OCI-LY7 (cell line): Measurements from ENCODE around the gene BSDC1. TPM values are rescaled to one million over a fixed set of nuclear protein-coding genes. Genes with fewer than 3 reads are reported as not detected.
"Not testable (repeated sequence)": the region's sequence is repeated elsewhere in the genome, so short reads cannot be mapped to it uniquely, and the experiment has no call there.

Source experiments
- BruUV-seq: library from RNA; stranded (reverse); fragments of 400-500 nt; replicated peaks from 2 replicates; lab custom pipeline; 2021; lab: Mats Ljungman, UMichigan
- CTCF ChIA-PET: fragments of 300-600 bp; sonication (Branson Sonifier 250); formaldehyde crosslinking; loops from one replicate; lab custom pipeline; 2022; ENCODE audit warnings: antibody characterized with exemption; ENCODE audit not compliant: unreplicated experiment; lab: Charles Lee
- POLR2A ChIA-PET: fragments of 300-600 bp; sonication (Branson Sonifier 250); formaldehyde crosslinking; loops from one replicate; lab custom pipeline; 2022; ENCODE audit warnings: antibody characterized with exemption; lab: Charles Lee
- DNase-seq: peaks from one replicate; pipeline ENCODE4 v3.0.0-alpha.2; 2015; ENCODE audit warnings: low spot score
- H2AFZ ChIP-seq: fragments of 200-600 bp; sonication (generic), shearing (Covaris generic); 2 replicates; pipeline ENCODE4 v1.6.1; 2014; ENCODE audit warnings: mild to moderate bottlenecking, antibody characterized with exemption, low read length, moderate library complexity
- H3K27ac ChIP-seq: fragments of 200-600 bp; sonication (generic); 2 replicates; pipeline ENCODE4 v1.5.1; 2014; ENCODE audit warnings: mixed run types, low read depth, mild to moderate bottlenecking, moderate library complexity, low read length, inconsistent platforms; ENCODE audit not compliant: poor library complexity, severe bottlenecking
- H3K36me3 ChIP-seq: fragments of 200-600 bp; sonication (generic); 2 replicates; pipeline ENCODE4 v1.6.1; 2014; ENCODE audit warnings: mild to moderate bottlenecking, antibody characterized with exemption, low read length, moderate library complexity, mixed read lengths; ENCODE audit not compliant: insufficient read depth
- H3K4me1 ChIP-seq: fragments of 200-600 bp; sonication (generic); 2 replicates; pipeline ENCODE4 v1.5.1; 2014; ENCODE audit warnings: mild to moderate bottlenecking, low read length; ENCODE audit not compliant: insufficient read depth, poor library complexity, severe bottlenecking
- H3K4me2 ChIP-seq: fragments of 200-600 bp; sonication (generic); 2 replicates; pipeline ENCODE4 v1.6.1; 2014; ENCODE audit warnings: mild to moderate bottlenecking, low read length
- H3K4me3 ChIP-seq: fragments of 200-600 bp; sonication (generic); 2 replicates; pipeline ENCODE4 v1.5.1; 2014; ENCODE audit warnings: mild to moderate bottlenecking, low read depth, low read length; ENCODE audit not compliant: poor library complexity, severe bottlenecking
- H3K79me2 ChIP-seq: fragments of 200-600 bp; sonication (generic); 2 replicates; pipeline ENCODE4 v1.6.1; 2016; ENCODE audit warnings: low read depth, mild to moderate bottlenecking, low read length, moderate library complexity, mixed read lengths; ENCODE audit not compliant: insufficient read depth
- H3K9me2 ChIP-seq: fragments of 200-600 bp; sonication (generic); 2 replicates; pipeline ENCODE4 v1.6.1; 2016; ENCODE audit warnings: mild to moderate bottlenecking, low read length, mixed read lengths; ENCODE audit not compliant: insufficient read depth
- H3K9me3 ChIP-seq: fragments of 200-600 bp; sonication (generic); 2 replicates; pipeline ENCODE4 v1.6.1; 2014; ENCODE audit warnings: mild to moderate bottlenecking, mixed run types, low read length, mixed read lengths
- H4K20me1 ChIP-seq: fragments of 200-600 bp; sonication (generic); 2 replicates; pipeline ENCODE4 v1.6.1; 2014; ENCODE audit warnings: mild to moderate bottlenecking, antibody characterized with exemption, low read length, moderate library complexity, mixed read lengths; ENCODE audit not compliant: insufficient read depth
- EZH2phosphoT487 ChIP-seq: fragments of 200-600 bp; sonication (generic); IDR thresholded peaks from 2 replicates; pipeline ENCODE4 v1.6.1; 2018; ENCODE audit warnings: low read depth, borderline replicate concordance, mild to moderate bottlenecking, mixed run types, antibody characterized with exemption, low read length, moderate library complexity, mixed read lengths
- intact Hi-C: fragments of 100-400 bp; cut with micrococcal nuclease; formaldehyde crosslinking; loops from one replicate; pipeline ENCODE4 v1.10.0; 2022; ENCODE audit not compliant: unreplicated experiment
- total RNA-seq, 2 experiments: library from RNA; depleted of rRNA in 1 of 2; stranded (reverse); fragments of >200 nt in 1 of 2; shearing (Covaris generic) in 1 of 2; gene quantifications; 2 replicates each; pipeline ENCODE4 v1.2.3, GENCODE V29; 2014 to 2022
- TF ChIP-seq, protein P1 (sequence below): fragments of 200-600 bp; sonication (generic); conservative IDR thresholded peaks from 2 replicates; pipeline ENCODE4 v1.5.1; 2014; ENCODE audit warnings: mild to moderate bottlenecking, antibody characterized with exemption, low read length, moderate library complexity, mixed read lengths

BSDC1 gene
- total RNA-seq, 2 experiments from 2014 or later, result 29.6 to 41.8 TPM

GRCh38 chr1:32357614-32358013, 36.6 kb downstream of the BSDC1 start:
- no peaks in the 10 kb centered on the region for H3K9me3 ChIP-seq
- no peak overlapping the region for H3K4me2 ChIP-seq
- no peak for TF ChIP-seq EZH2phosphoT487
- TF ChIP-seq, protein P1, sequence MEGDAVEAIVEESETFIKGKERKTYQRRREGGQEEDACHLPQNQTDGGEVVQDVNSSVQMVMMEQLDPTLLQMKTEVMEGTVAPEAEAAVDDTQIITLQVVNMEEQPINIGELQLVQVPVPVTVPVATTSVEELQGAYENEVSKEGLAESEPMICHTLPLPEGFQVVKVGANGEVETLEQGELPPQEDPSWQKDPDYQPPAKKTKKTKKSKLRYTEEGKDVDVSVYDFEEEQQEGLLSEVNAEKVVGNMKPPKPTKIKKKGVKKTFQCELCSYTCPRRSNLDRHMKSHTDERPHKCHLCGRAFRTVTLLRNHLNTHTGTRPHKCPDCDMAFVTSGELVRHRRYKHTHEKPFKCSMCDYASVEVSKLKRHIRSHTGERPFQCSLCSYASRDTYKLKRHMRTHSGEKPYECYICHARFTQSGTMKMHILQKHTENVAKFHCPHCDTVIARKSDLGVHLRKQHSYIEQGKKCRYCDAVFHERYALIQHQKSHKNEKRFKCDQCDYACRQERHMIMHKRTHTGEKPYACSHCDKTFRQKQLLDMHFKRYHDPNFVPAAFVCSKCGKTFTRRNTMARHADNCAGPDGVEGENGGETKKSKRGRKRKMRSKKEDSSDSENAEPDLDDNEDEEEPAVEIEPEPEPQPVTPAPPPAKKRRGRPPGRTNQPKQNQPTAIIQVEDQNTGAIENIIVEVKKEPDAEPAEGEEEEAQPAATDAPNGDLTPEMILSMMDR, result no peak
- intact Hi-C loops, result no loop called here
- H3K4me1 ChIP-seq, result peaks cover 27% of the 10 kb centered on the region
- ChIA-PET POLR2A (no interaction called here), CTCF (no interaction called here)
- H3K36me3 ChIP-seq, result no peaks in the 10 kb centered on the region
- H3K27ac ChIP-seq, result no peak overlapping the region
- H3K79me2 ChIP-seq, result no peaks in the 10 kb centered on the region
- no peak for DNase-seq
- no peak overlapping the region for H2AFZ ChIP-seq
- H3K9me2 ChIP-seq, result no peaks in the 10 kb centered on the region
- H3K4me3 ChIP-seq, result no peak overlapping the region
- BruUV-seq, result no TSS peak
- H4K20me1 ChIP-seq, result no peaks in the 10 kb centered on the region

GRCh38 chr1:32356478-32356877, 37.8 kb downstream of the BSDC1 start:
- Histone ChIP-seq H4K20me1 (no peaks in the 10 kb centered on the region), H3K9me3 (no peaks in the 10 kb centered on the region), H3K79me2 (no peaks in the 10 kb centered on the region), H3K4me1 (peaks cover 38% of the 10 kb centered on the region), H2AFZ (no peak overlapping the region), H3K4me3 (no peak overlapping the region), H3K4me2 (no peak overlapping the region), H3K9me2 (no peaks in the 10 kb centered on the region), H3K36me3 (no peaks in the 10 kb centered on the region), H3K27ac (no peak overlapping the region)
- BruUV-seq, result no TSS peak
- no peak for DNase-seq
- intact Hi-C loops, result no loop called here
- ChIA-PET POLR2A (no interaction called here), CTCF (no interaction called here)
- TF ChIP-seq, protein P1, result no peak
- TF ChIP-seq EZH2phosphoT487, result no peak

GRCh38 chr1:32355778-32356177, 38.5 kb downstream of the BSDC1 start:
- CTCF ChIA-PET, result not testable (repeated sequence)

More at GRCh38 chr1:32355778-32356177, 38.5 kb downstream of the BSDC1 start:
- H3K27ac ChIP-seq, H3K79me2 ChIP-seq, H3K4me2 ChIP-seq, H2AFZ ChIP-seq, H3K36me3 ChIP-seq, DNase-seq, H3K9me3 ChIP-seq, intact Hi-C loops, H3K4me3 ChIP-seq, BruUV-seq, H4K20me1 ChIP-seq, H3K9me2 ChIP-seq: not testable (repeated sequence)
- H3K4me1 ChIP-seq, result peaks cover 40% of the 10 kb centered on the region
- POLR2A ChIA-PET, result interaction anchor here (0.5 to 0.6 kb wide), 2 partner anchors 247 to 294 kb away, joined by 3 read pairs; no protein-coding TSS in a partner anchor
